WTC11 (cell line): ENCODE data around the gene ACTC1. TPM values are rescaled to one million over a fixed set of nuclear protein-coding genes. Genes with fewer than 3 reads are reported as not detected.

Experiments used
- ATAC-seq: fragments of 200-7000 bp; cut with Tn5 transposase; 2 replicates; pipeline ENCODE4 v1.10.0; 2021; ENCODE audit warnings: mild to moderate bottlenecking, moderate library complexity
- CTCF ChIA-PET: fragments of 300-600 bp; sonication (Branson Sonifier 250); formaldehyde crosslinking; loops from one replicate; lab custom pipeline; 2021; ENCODE audit warnings: antibody characterized with exemption; lab: Charles Lee
- POLR2A ChIA-PET: fragments of 350-600 bp; sonication (Branson Sonifier 250); formaldehyde crosslinking; loops from one replicate; lab custom pipeline; 2021; ENCODE audit warnings: antibody characterized with exemption; lab: Charles Lee
- DNase-seq: peaks from one replicate; pipeline ENCODE4 v3.0.0; 2021; ENCODE audit warnings: low spot score
- H3K27ac Mint-ChIP-seq: 2 replicates; pipeline ENCODE4 v1.8.0; 2021; ENCODE audit warnings: mixed read lengths
- H3K27me3 Mint-ChIP-seq: 2 replicates; pipeline ENCODE4 v1.8.0; 2021; ENCODE audit warnings: low read depth, mild to moderate bottlenecking, moderate library complexity, mixed read lengths
- H3K36me3 Mint-ChIP-seq: 2 replicates; pipeline ENCODE4 v1.8.0; 2021; ENCODE audit warnings: mixed read lengths
- H3K4me1 Mint-ChIP-seq: 2 replicates; pipeline ENCODE4 v1.8.0; 2022; ENCODE audit warnings: mixed read lengths
- H3K4me3 Mint-ChIP-seq: 2 replicates; pipeline ENCODE4 v1.8.0; 2021; ENCODE audit warnings: mild to moderate bottlenecking, moderate library complexity, mixed read lengths
- H3K9me3 Mint-ChIP-seq: 2 replicates; pipeline ENCODE4 v1.8.0; 2021; ENCODE audit warnings: mixed read lengths
- ETV6 ChIP-seq: sonication (generic); formaldehyde crosslinking; IDR thresholded peaks from 2 replicates; pipeline ENCODE4 v1.8.1; 2022; ENCODE audit warnings: mild to moderate bottlenecking, missing genetic modification reagents
- FOXK1 ChIP-seq: sonication (generic); formaldehyde crosslinking; IDR thresholded peaks from 2 replicates; pipeline ENCODE4 v1.8.0; 2022; ENCODE audit warnings: mild to moderate bottlenecking, moderate library complexity, missing genetic modification reagents
- GRHL2 ChIP-seq: fragments of 250-450 bp; sonication (Bioruptor Pico); IDR thresholded peaks from 2 replicates; pipeline ENCODE4 v1.8.0; 2022; ENCODE audit warnings: mild to moderate bottlenecking, moderate library complexity; ENCODE audit not compliant: insufficient replicate concordance, severe bottlenecking
- IRF2 ChIP-seq: sonication (generic); formaldehyde crosslinking; IDR thresholded peaks from 2 replicates; pipeline ENCODE4 v1.8.0; 2022; ENCODE audit warnings: low read depth, missing genetic modification reagents, borderline replicate concordance
- JAZF1 ChIP-seq: fragments of 250-450 bp; sonication (Bioruptor Pico); IDR thresholded peaks from 2 replicates; pipeline ENCODE4 v1.9.0; 2021; ENCODE audit warnings: moderate library complexity, mild to moderate bottlenecking, inconsistent platforms
- NR2C2 ChIP-seq: sonication (generic); formaldehyde crosslinking; IDR thresholded peaks from 2 replicates; pipeline ENCODE4 v1.8.0; 2022; ENCODE audit warnings: mild to moderate bottlenecking, missing genetic modification reagents
- NR3C1 ChIP-seq: sonication (generic); formaldehyde crosslinking; conservative IDR thresholded peaks from 2 replicates; pipeline ENCODE4 v1.8.1; 2023; ENCODE audit warnings: low read depth, mild to moderate bottlenecking, missing genetic modification reagents
- TEAD1 ChIP-seq: sonication (generic); formaldehyde crosslinking; IDR thresholded peaks from 2 replicates; pipeline ENCODE4 v1.8.0; 2022; ENCODE audit warnings: mild to moderate bottlenecking, missing genetic modification reagents
- ZNF317 ChIP-seq: sonication (generic); formaldehyde crosslinking; IDR thresholded peaks from 2 replicates; pipeline ENCODE4 v1.8.1; 2023; ENCODE audit warnings: low read depth, mild to moderate bottlenecking, moderate library complexity, missing genetic modification reagents, borderline replicate concordance
- ZNF396 ChIP-seq: fragments of 250-450 bp; sonication (Bioruptor Pico); IDR thresholded peaks from 2 replicates; pipeline ENCODE4 v1.8.0; 2021; ENCODE audit warnings: mild to moderate bottlenecking, moderate library complexity, borderline replicate concordance
- ZNF423 ChIP-seq: fragments of 250-450 bp; sonication (Bioruptor Pico); IDR thresholded peaks from 2 replicates; pipeline ENCODE4 v2.1.2; 2022; ENCODE audit warnings: mild to moderate bottlenecking, moderate library complexity
- total RNA-seq: library from RNA; stranded (reverse); gene quantifications from 3 replicates; pipeline ENCODE4 v1.2.3, GENCODE V29; 2021
- TF ChIP-seq, protein P1 (sequence below): sonication (generic); formaldehyde crosslinking; IDR thresholded peaks from 2 replicates; pipeline ENCODE4 v1.8.1; 2023; ENCODE audit warnings: mild to moderate bottlenecking, missing genetic modification reagents
- TF ChIP-seq, protein P2 (sequence below): sonication (generic); formaldehyde crosslinking; IDR thresholded peaks from 2 replicates; pipeline ENCODE4 v1.8.1; 2023; ENCODE audit warnings: mild to moderate bottlenecking, missing genetic modification reagents, moderate library complexity
- TF ChIP-seq, protein P3 (sequence below): sonication (generic); formaldehyde crosslinking; IDR thresholded peaks from 2 replicates; pipeline ENCODE4 v1.8.1; 2022; ENCODE audit warnings: low read depth, mild to moderate bottlenecking, moderate library complexity, missing genetic modification reagents, borderline replicate concordance
- TF ChIP-seq, protein P4 (sequence below): sonication (generic); formaldehyde crosslinking; IDR thresholded peaks from 2 replicates; pipeline ENCODE4 v1.8.1; 2023; ENCODE audit warnings: mild to moderate bottlenecking, missing genetic modification reagents
- TF ChIP-seq, protein P5 (sequence below): sonication (generic); formaldehyde crosslinking; IDR thresholded peaks from 2 replicates; pipeline ENCODE4 v1.8.0; 2022; ENCODE audit warnings: missing genetic modification reagents
- TF ChIP-seq, protein P6 (sequence below): fragments of 250-450 bp; sonication (Bioruptor Pico); IDR thresholded peaks from 2 replicates; pipeline ENCODE4 v1.9.0; 2021; ENCODE audit warnings: moderate library complexity, mild to moderate bottlenecking, inconsistent platforms, borderline replicate concordance
- TF ChIP-seq, protein P7 (sequence below): sonication (generic); formaldehyde crosslinking; IDR thresholded peaks from 2 replicates; pipeline ENCODE4 v1.8.1; 2022; ENCODE audit warnings: mild to moderate bottlenecking, missing genetic modification reagents, moderate library complexity, borderline replicate concordance
- TF ChIP-seq, protein P8 (sequence below): sonication (generic); formaldehyde crosslinking; IDR thresholded peaks from 2 replicates; pipeline ENCODE4 v1.8.1; 2022; ENCODE audit warnings: missing genetic modification reagents, borderline replicate concordance
- TF ChIP-seq, protein P9 (sequence below): fragments of 250-450 bp; sonication (Bioruptor Pico); conservative IDR thresholded peaks from 2 replicates; pipeline ENCODE4 v1.9.0; 2021; ENCODE audit warnings: mild to moderate bottlenecking

Gene ACTC1
- total RNA-seq, 1 experiment from 2014 or later: 12.6 TPM

DNA sequence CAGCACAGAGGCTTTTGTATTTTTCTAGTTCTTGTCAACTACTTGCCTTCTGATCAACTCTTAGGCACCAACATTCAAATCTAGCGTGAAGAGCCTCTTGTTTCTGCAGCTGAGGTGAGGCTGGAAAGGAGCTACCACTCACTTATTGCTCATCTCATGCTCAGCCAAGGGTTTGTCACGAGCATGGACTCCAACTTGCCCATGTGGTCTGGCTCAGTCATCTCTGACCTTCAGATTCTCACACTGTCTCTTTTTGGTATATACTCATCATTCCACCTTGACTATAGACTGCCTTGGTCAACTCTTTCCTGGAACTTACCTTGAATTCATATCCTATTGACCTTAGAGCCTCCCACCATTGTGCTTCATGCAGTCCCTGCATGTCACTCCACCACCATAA is 35.4 kb downstream of the ACTC1 start:
- ATAC-seq: no peak
- POLR2A ChIA-PET: no interaction called here
- Mint-ChIP-seq H3K4me1 (peaks cover 13% of the 10 kb centered on the region), H3K9me3 (no peaks in the 10 kb centered on the region), H3K27me3 (peaks cover 43% of the 10 kb centered on the region), H3K4me3 (no peak overlapping the region), H3K27ac (no peak overlapping the region), H3K36me3 (no peaks in the 10 kb centered on the region)
- CTCF ChIA-PET: interaction anchor here (1.1 kb wide), 1 partner anchor 52 kb away, joined by 3 read pairs; no protein-coding TSS in a partner anchor
- TF ChIP-seq, protein P1, sequence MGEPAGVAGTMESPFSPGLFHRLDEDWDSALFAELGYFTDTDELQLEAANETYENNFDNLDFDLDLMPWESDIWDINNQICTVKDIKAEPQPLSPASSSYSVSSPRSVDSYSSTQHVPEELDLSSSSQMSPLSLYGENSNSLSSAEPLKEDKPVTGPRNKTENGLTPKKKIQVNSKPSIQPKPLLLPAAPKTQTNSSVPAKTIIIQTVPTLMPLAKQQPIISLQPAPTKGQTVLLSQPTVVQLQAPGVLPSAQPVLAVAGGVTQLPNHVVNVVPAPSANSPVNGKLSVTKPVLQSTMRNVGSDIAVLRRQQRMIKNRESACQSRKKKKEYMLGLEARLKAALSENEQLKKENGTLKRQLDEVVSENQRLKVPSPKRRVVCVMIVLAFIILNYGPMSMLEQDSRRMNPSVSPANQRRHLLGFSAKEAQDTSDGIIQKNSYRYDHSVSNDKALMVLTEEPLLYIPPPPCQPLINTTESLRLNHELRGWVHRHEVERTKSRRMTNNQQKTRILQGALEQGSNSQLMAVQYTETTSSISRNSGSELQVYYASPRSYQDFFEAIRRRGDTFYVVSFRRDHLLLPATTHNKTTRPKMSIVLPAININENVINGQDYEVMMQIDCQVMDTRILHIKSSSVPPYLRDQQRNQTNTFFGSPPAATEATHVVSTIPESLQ (CRISPR knock-in tag): no peak
- TF ChIP-seq JAZF1 (CRISPR knock-in tag) (no peak), ETV6 (no peak), NR3C1 (no peak), ZNF317 (CRISPR knock-in tag) (no peak), TEAD1 (CRISPR knock-in tag) (no peak), NR2C2 (CRISPR knock-in tag) (no peak), FOXK1 (no peak), IRF2 (CRISPR knock-in tag) (no peak), ZNF423 (CRISPR knock-in tag) (no peak), ZNF396 (no peak), GRHL2 (CRISPR knock-in tag) (no peak)
- TF ChIP-seq, protein P2, sequence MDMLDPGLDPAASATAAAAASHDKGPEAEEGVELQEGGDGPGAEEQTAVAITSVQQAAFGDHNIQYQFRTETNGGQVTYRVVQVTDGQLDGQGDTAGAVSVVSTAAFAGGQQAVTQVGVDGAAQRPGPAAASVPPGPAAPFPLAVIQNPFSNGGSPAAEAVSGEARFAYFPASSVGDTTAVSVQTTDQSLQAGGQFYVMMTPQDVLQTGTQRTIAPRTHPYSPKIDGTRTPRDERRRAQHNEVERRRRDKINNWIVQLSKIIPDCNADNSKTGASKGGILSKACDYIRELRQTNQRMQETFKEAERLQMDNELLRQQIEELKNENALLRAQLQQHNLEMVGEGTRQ: no peak
- TF ChIP-seq, protein P3, sequence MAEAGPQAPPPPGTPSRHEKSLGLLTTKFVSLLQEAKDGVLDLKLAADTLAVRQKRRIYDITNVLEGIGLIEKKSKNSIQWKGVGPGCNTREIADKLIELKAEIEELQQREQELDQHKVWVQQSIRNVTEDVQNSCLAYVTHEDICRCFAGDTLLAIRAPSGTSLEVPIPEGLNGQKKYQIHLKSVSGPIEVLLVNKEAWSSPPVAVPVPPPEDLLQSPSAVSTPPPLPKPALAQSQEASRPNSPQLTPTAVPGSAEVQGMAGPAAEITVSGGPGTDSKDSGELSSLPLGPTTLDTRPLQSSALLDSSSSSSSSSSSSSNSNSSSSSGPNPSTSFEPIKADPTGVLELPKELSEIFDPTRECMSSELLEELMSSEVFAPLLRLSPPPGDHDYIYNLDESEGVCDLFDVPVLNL: no peak
- TF ChIP-seq, protein P4, sequence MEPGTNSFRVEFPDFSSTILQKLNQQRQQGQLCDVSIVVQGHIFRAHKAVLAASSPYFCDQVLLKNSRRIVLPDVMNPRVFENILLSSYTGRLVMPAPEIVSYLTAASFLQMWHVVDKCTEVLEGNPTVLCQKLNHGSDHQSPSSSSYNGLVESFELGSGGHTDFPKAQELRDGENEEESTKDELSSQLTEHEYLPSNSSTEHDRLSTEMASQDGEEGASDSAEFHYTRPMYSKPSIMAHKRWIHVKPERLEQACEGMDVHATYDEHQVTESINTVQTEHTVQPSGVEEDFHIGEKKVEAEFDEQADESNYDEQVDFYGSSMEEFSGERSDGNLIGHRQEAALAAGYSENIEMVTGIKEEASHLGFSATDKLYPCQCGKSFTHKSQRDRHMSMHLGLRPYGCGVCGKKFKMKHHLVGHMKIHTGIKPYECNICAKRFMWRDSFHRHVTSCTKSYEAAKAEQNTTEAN: no peak
- TF ChIP-seq, protein P5, sequence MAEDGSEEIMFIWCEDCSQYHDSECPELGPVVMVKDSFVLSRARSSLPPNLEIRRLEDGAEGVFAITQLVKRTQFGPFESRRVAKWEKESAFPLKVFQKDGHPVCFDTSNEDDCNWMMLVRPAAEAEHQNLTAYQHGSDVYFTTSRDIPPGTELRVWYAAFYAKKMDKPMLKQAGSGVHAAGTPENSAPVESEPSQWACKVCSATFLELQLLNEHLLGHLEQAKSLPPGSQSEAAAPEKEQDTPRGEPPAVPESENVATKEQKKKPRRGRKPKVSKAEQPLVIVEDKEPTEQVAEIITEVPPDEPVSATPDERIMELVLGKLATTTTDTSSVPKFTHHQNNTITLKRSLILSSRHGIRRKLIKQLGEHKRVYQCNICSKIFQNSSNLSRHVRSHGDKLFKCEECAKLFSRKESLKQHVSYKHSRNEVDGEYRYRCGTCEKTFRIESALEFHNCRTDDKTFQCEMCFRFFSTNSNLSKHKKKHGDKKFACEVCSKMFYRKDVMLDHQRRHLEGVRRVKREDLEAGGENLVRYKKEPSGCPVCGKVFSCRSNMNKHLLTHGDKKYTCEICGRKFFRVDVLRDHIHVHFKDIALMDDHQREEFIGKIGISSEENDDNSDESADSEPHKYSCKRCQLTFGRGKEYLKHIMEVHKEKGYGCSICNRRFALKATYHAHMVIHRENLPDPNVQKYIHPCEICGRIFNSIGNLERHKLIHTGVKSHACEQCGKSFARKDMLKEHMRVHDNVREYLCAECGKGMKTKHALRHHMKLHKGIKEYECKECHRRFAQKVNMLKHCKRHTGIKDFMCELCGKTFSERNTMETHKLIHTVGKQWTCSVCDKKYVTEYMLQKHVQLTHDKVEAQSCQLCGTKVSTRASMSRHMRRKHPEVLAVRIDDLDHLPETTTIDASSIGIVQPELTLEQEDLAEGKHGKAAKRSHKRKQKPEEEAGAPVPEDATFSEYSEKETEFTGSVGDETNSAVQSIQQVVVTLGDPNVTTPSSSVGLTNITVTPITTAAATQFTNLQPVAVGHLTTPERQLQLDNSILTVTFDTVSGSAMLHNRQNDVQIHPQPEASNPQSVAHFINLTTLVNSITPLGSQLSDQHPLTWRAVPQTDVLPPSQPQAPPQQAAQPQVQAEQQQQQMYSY (CRISPR knock-in tag): no peak
- TF ChIP-seq, protein P6, sequence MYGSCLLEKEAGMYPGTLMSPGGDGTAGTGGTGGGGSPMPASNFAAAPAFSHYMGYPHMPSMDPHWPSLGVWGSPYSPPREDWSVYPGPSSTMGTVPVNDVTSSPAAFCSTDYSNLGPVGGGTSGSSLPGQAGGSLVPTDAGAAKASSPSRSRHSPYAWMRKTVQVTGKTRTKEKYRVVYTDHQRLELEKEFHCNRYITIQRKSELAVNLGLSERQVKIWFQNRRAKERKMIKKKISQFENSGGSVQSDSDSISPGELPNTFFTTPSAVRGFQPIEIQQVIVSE: no peak
- TF ChIP-seq, protein P7, sequence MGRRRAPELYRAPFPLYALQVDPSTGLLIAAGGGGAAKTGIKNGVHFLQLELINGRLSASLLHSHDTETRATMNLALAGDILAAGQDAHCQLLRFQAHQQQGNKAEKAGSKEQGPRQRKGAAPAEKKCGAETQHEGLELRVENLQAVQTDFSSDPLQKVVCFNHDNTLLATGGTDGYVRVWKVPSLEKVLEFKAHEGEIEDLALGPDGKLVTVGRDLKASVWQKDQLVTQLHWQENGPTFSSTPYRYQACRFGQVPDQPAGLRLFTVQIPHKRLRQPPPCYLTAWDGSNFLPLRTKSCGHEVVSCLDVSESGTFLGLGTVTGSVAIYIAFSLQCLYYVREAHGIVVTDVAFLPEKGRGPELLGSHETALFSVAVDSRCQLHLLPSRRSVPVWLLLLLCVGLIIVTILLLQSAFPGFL: no peak
- TF ChIP-seq, protein P8, sequence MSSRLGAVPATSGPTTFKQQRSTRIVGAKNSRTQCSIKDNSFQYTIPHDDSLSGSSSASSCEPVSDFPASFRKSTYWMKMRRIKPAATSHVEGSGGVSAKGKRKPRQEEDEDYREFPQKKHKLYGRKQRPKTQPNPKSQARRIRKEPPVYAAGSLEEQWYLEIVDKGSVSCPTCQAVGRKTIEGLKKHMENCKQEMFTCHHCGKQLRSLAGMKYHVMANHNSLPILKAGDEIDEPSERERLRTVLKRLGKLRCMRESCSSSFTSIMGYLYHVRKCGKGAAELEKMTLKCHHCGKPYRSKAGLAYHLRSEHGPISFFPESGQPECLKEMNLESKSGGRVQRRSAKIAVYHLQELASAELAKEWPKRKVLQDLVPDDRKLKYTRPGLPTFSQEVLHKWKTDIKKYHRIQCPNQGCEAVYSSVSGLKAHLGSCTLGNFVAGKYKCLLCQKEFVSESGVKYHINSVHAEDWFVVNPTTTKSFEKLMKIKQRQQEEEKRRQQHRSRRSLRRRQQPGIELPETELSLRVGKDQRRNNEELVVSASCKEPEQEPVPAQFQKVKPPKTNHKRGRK (CRISPR knock-in tag): no peak
- TF ChIP-seq, protein P9, sequence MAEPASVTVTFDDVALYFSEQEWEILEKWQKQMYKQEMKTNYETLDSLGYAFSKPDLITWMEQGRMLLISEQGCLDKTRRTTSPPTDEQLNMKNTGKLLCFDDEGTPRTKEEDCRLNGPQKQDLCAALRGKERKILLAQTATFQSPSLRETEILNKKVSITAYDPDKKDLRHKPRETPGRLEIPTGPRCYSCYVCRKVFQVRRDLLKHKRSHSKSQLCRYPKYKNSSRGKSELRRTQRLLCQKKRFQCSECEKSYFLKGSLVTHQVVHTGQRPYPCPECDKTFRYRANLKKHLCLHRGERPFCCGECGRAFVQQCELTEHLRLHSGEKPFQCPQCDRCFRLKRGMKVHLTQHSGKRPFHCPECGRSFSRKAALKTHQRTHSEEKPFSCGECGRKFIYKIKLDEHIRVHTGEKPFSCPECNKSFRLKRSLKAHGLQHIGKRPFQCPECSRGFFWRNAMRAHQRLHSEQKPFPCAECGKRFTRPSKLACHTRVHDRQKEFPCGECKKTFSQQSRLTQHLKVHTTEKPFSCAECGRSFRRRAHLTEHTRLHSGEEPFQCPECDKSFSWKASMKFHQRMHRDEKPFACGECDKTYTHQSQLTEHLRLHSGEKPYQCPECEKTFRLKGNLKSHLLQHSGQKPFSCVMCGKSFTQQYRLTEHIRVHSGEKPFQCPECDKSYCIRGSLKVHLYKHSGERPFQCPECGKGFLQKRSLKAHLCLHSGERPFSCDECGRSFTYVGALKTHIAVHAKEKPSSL (CRISPR knock-in tag): no peak
- DNase-seq: no peak
